Endothelial cell (in vitro differentiated cells): ENCODE data around the gene POLD3. TPM values are rescaled to one million over a fixed set of nuclear protein-coding genes. Genes with fewer than 3 reads are reported as not detected.

Source experiments
- DNase-seq: peaks from one replicate; pipeline ENCODE4 v3.0.0; 2021; ENCODE audit warnings: low spot score
- H3K27ac Mint-ChIP-seq: one replicate; pipeline ENCODE4 v1.8.0; 2021; ENCODE audit warnings: mixed read lengths, inconsistent platforms; ENCODE audit not compliant: unreplicated experiment
- H3K27me3 Mint-ChIP-seq: one replicate; pipeline ENCODE4 v1.8.0; 2021; ENCODE audit warnings: mild to moderate bottlenecking, moderate library complexity, mixed read lengths, inconsistent platforms; ENCODE audit not compliant: unreplicated experiment
- H3K36me3 Mint-ChIP-seq: one replicate; pipeline ENCODE4 v1.8.0; 2021; ENCODE audit warnings: mild to moderate bottlenecking, low read depth, mixed read lengths, inconsistent platforms; ENCODE audit not compliant: unreplicated experiment
- H3K4me1 Mint-ChIP-seq: one replicate; pipeline ENCODE4 v1.8.0; 2021; ENCODE audit warnings: mild to moderate bottlenecking, mixed read lengths, inconsistent platforms; ENCODE audit not compliant: unreplicated experiment
- H3K4me3 Mint-ChIP-seq: one replicate; pipeline ENCODE4 v1.8.0; 2021; ENCODE audit warnings: mild to moderate bottlenecking, mixed read lengths, inconsistent platforms; ENCODE audit not compliant: unreplicated experiment
- H3K9me3 Mint-ChIP-seq: one replicate; pipeline ENCODE4 v1.8.0; 2021; ENCODE audit warnings: mixed read lengths, inconsistent platforms; ENCODE audit not compliant: unreplicated experiment
- total RNA-seq: library from RNA; stranded (reverse); fragmentation: NEBNext Ultra II Directional; extraction: Animal tissue kit (Norgen Biotek cat#: 25700); gene quantifications from one replicate; pipeline ENCODE4 v1.2.1, GENCODE V29; 2021; ENCODE audit not compliant: unreplicated experiment
- TF ChIP-seq, protein P1 (sequence below): fragments of 200-600 bp; sonication (generic); IDR thresholded peaks from one replicate; pipeline ENCODE4 v1.5.0; 2021; ENCODE audit warnings: antibody characterized with exemption; ENCODE audit not compliant: unreplicated experiment

The POLD3 gene
- total RNA-seq, 1 donor from 2014 or later: 16.0 TPM

DNA sequence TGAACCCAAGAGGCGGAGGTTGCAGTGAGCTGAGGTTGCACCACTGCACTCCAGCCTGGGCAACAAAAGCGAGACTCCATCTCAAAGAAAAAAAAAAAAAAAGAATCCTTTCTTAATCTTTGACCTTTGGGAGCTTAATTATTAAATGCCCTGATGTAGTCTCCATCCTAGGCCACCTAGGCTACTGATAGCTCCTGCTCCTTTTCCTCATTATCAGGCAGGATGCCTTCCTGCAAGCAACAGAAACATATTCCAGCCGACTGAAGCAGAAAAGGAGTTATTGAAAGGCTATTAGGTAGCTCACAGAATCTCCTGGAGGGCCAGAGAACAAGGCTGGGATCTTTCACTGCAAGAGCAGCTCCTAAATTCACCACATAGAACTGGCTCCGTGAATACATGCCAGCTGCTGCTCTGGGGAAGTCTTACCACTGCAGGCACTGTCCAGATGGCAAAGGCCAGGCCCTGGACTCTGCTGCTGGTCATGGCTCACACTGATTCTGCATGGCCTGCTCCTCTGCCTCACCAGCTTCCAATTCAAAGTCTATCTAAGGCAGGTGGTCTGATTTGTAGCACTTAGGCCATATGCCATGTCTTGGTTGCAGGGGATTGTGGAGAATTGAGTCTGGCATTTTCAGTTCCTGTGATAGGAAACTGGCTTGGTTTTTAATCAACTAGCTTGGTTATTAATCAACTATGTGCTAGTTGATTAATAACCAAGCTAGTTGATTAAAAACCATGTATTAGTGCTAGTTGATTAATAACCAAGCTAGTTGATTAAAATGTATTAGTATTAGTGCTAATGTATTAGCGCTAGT is 26.0 kb upstream of the POLD3 start:
- DNase-seq: no peak
- H3K36me3 Mint-ChIP-seq: no peaks in the 10 kb centered on the region
- TF ChIP-seq, protein P1, sequence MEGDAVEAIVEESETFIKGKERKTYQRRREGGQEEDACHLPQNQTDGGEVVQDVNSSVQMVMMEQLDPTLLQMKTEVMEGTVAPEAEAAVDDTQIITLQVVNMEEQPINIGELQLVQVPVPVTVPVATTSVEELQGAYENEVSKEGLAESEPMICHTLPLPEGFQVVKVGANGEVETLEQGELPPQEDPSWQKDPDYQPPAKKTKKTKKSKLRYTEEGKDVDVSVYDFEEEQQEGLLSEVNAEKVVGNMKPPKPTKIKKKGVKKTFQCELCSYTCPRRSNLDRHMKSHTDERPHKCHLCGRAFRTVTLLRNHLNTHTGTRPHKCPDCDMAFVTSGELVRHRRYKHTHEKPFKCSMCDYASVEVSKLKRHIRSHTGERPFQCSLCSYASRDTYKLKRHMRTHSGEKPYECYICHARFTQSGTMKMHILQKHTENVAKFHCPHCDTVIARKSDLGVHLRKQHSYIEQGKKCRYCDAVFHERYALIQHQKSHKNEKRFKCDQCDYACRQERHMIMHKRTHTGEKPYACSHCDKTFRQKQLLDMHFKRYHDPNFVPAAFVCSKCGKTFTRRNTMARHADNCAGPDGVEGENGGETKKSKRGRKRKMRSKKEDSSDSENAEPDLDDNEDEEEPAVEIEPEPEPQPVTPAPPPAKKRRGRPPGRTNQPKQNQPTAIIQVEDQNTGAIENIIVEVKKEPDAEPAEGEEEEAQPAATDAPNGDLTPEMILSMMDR: no peak
- no peak overlapping the region for H3K27ac Mint-ChIP-seq
- H3K4me1 Mint-ChIP-seq: peaks cover 9% of the 10 kb centered on the region
- no peak overlapping the region for H3K4me3 Mint-ChIP-seq
- H3K27me3 Mint-ChIP-seq: peaks cover 2% of the 10 kb centered on the region
- H3K9me3 Mint-ChIP-seq: peaks cover 8% of the 10 kb centered on the region

DNA sequence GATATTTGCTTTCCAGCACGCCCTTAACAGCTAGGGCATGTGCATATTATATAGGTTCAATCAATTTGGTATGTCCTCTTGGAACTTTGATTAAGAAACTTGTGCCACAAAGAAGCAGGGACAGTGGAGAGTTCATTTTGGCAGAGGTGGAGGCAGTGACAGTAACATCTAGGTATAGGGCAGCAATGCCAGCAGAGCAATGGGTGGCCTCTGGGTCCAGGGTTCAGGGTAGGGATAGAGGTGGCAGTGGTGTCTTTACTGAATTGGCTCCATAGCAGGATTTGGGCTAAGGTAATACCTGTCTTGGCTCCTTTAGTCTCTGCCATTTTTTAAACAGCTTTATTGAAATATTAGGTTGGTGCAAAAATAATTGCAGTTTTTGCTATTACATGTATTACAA is 24.4 kb upstream of the POLD3 start:
- Mint-ChIP-seq H3K4me3 (no peak overlapping the region), H3K9me3 (no peaks in the 10 kb centered on the region), H3K4me1 (peaks cover 9% of the 10 kb centered on the region), H3K36me3 (no peaks in the 10 kb centered on the region), H3K27me3 (no peaks in the 10 kb centered on the region), H3K27ac (no peak overlapping the region)
- TF ChIP-seq, protein P1: no peak
- no peak for DNase-seq

DNA sequence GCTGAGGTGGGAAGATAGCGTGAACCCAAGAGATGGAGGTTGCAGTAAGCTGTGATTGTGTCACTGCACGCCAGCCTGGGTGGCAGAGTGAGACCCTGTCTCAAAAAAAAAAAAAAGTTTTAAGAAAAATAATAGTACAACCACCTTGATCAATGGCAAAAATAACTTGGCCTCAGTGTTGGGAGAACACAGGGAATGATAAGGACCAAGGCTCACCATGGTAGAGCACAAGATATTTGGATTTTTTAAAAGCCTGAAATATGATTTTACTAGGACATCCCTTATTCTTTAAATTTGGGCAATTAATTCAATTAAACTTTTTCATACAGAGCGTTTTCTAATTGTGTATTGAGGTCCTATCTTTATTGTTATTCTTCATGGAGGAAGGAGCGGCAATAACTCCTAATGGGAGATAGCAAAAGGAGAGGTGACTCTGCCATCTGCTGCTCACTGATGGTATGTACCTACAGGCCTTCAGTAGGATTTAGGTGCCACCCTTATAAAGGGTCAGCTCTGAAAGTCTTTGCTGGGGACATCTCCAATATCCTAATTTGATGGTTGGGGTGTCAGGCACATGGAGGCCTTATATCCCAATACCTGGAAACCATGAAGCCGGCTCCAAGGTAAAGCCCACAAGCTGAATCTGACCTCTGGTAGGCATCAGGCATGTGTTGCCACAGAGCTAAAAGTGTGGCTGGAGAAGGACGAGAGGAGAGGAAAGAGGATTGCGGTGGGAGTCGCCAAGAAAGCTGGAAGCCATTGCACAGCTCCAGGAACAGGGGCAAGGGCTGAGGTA is 21.9 kb upstream of the POLD3 start:
- Mint-ChIP-seq H3K36me3 (no peaks in the 10 kb centered on the region), H3K9me3 (no peaks in the 10 kb centered on the region), H3K27ac (no peak overlapping the region), H3K27me3 (no peaks in the 10 kb centered on the region), H3K4me3 (no peak overlapping the region), H3K4me1 (no peaks in the 10 kb centered on the region)
- TF ChIP-seq, protein P1: peak; percentile 65
- DNase-seq: peak; percentile 52

DNA sequence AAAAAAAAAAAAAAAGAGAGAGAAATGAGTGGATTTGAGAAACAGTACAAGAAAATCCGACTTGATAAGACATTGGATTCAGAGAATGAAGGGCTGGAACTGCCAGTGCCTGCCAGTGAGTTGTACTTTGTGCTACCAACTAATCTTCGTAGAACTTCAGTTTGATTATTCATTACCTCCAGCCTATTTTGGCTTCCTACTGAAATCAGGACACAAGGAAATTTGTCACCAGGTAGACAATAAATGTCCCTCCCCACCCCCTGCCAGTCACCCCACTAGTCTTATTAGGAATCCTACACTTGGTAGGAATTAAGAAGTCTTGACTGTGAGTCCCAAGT is 21.4 kb upstream of the POLD3 start:
- H3K4me3 Mint-ChIP-seq: no peak overlapping the region
- no peaks in the 10 kb centered on the region for H3K27me3 Mint-ChIP-seq
- H3K36me3 Mint-ChIP-seq: no peaks in the 10 kb centered on the region
- no peak for DNase-seq
- TF ChIP-seq, protein P1: no peak
- no peak overlapping the region for H3K27ac Mint-ChIP-seq
- no peaks in the 10 kb centered on the region for H3K9me3 Mint-ChIP-seq
- no peaks in the 10 kb centered on the region for H3K4me1 Mint-ChIP-seq

DNA sequence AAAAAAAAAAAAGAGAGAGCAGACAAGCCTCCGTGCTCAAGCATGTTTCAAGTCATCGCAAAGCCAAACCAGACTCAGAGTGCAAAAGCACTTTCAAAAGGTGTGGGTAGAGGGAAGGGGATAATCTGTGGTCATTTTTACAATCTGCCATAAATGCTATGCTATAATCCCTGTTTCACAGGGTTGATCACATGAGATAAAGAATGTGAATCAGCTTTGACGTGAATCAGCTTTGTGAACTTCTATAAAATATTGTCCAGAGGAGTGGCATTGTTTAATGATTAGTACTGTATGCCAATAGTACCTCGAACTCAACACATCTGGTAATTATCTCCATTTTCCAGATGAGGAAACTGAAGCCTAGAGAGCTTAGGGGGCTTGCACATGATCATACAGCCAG is 20.0 kb upstream of the POLD3 start:
- DNase-seq: no peak
- Mint-ChIP-seq H3K27me3 (no peaks in the 10 kb centered on the region), H3K4me1 (no peaks in the 10 kb centered on the region), H3K4me3 (no peak overlapping the region), H3K27ac (no peak overlapping the region), H3K9me3 (no peaks in the 10 kb centered on the region), H3K36me3 (no peaks in the 10 kb centered on the region)
- TF ChIP-seq, protein P1: no peak
